ENCODE results near the gene NMNAT3. TPM values are rescaled to one million over a fixed set of nuclear protein-coding genes. Genes with fewer than 3 reads are reported as not detected.

NMNAT3 gene
- total RNA-seq, 2 experiments from 2014 or later, result 1.5 to 1.9 TPM

- Mint-ChIP-seq H3K4me3 (no peak overlapping the region), H3K27me3 (peaks cover 50% of the 10 kb centered on the region), H3K9me3 (no peaks in the 10 kb centered on the region), H3K4me1 (ENCODE audit: low read depth) (no peaks in the 10 kb centered on the region), H3K36me3 (ENCODE audit: low read depth) (no peaks in the 10 kb centered on the region), H3K27ac (no peak overlapping the region)
- no peaks in the 10 kb centered on the region for H3K36me3 ChIP-seq (ENCODE audit: insufficient read depth, low read length)
- H3K27ac ChIP-seq (ENCODE audit: low read depth in 1 of 2, low read length in 2 of 2), result no peak overlapping the region
- no peak overlapping the region for H3K4me3 ChIP-seq (ENCODE audit: low read length)
- intact Hi-C loops (cut with DNase I, micrococcal nuclease), result no loop called here
- no peak for TF ChIP-seq CTCF (IDR thresholded peaks at IDR 0.05)
- H3K27me3 ChIP-seq (ENCODE audit: control insufficient read depth in 1 of 2, insufficient read depth in 2 of 2, low read length in 2 of 2), result peaks cover 24 to 29% of the 10 kb centered on the region in 2 experiments
- POLR2A ChIA-PET, result no interaction called here
- CTCF ChIA-PET, result no interaction called here
- DNase-seq, result no peak
- no peak for ATAC-seq (ENCODE audit: poor library complexity)
- no peaks in the 10 kb centered on the region for H3K4me1 ChIP-seq (ENCODE audit: insufficient read depth, low read length)
- peaks cover 0 to 6% of the 10 kb centered on the region in 2 experiments for H3K9me3 ChIP-seq (ENCODE audit: control insufficient read depth in 1 of 2, insufficient read depth in 1 of 2, low read length in 2 of 2)
These were observed 140.4 kb downstream of the NMNAT3 start for GRCh38 chr3:139537361-139537760.

- H3K4me3 ChIP-seq (ENCODE audit: low read length), result no peak overlapping the region
- TF ChIP-seq CTCF (IDR thresholded peaks at IDR 0.05), result no peak
- H3K27ac ChIP-seq (ENCODE audit: low read depth in 1 of 2, low read length in 2 of 2), result no peak overlapping the region
- CTCF ChIA-PET, result no interaction called here
- Mint-ChIP-seq H3K4me1 (ENCODE audit: low read depth) (no peaks in the 10 kb centered on the region), H3K27me3 (peaks cover 29% of the 10 kb centered on the region), H3K27ac (no peak overlapping the region), H3K9me3 (no peaks in the 10 kb centered on the region), H3K36me3 (ENCODE audit: low read depth) (no peaks in the 10 kb centered on the region), H3K4me3 (no peak overlapping the region)
- ATAC-seq (ENCODE audit: poor library complexity) (no peak), DNase-seq (no peak)
- H3K4me1 ChIP-seq (ENCODE audit: insufficient read depth, low read length), result no peaks in the 10 kb centered on the region
- POLR2A ChIA-PET, result no interaction called here
- H3K36me3 ChIP-seq (ENCODE audit: insufficient read depth, low read length), result no peaks in the 10 kb centered on the region
- peaks cover 15 to 18% of the 10 kb centered on the region in 2 experiments for H3K27me3 ChIP-seq (ENCODE audit: control insufficient read depth in 1 of 2, insufficient read depth in 2 of 2, low read length in 2 of 2)
- H3K9me3 ChIP-seq (ENCODE audit: control insufficient read depth in 1 of 2, insufficient read depth in 1 of 2, low read length in 2 of 2), result no peaks in the 10 kb centered on the region
- intact Hi-C loops (cut with DNase I, micrococcal nuclease), result no loop called here
These were observed 142.5 kb downstream of the NMNAT3 start for GRCh38 chr3:139534992-139535879.

- no peak for TF ChIP-seq CTCF (IDR thresholded peaks at IDR 0.05)
- Mint-ChIP-seq H3K9me3 (no peaks in the 10 kb centered on the region), H3K27me3 (peaks cover 29% of the 10 kb centered on the region), H3K36me3 (ENCODE audit: low read depth) (no peaks in the 10 kb centered on the region), H3K4me1 (ENCODE audit: low read depth) (no peaks in the 10 kb centered on the region), H3K27ac (no peak overlapping the region), H3K4me3 (no peak overlapping the region)
- H3K4me1 ChIP-seq (ENCODE audit: insufficient read depth, low read length), result no peaks in the 10 kb centered on the region
- intact Hi-C loops (cut with DNase I, micrococcal nuclease), result no loop called here
- peaks cover 10 to 15% of the 10 kb centered on the region in 2 experiments for H3K27me3 ChIP-seq (ENCODE audit: control insufficient read depth in 1 of 2, insufficient read depth in 2 of 2, low read length in 2 of 2)
- no peaks in the 10 kb centered on the region for H3K9me3 ChIP-seq (ENCODE audit: control insufficient read depth in 1 of 2, insufficient read depth in 1 of 2, low read length in 2 of 2)
- DNase-seq (no peak), ATAC-seq (ENCODE audit: poor library complexity) (no peak)
- ChIA-PET POLR2A (no interaction called here), CTCF (no interaction called here)
- H3K4me3 ChIP-seq (ENCODE audit: low read length), result no peak overlapping the region
- H3K36me3 ChIP-seq (ENCODE audit: insufficient read depth, low read length), result no peaks in the 10 kb centered on the region
- H3K27ac ChIP-seq (ENCODE audit: low read depth in 1 of 2, low read length in 2 of 2), result no peak overlapping the region
These were observed 143.3 kb downstream of the NMNAT3 start for GRCh38 chr3:139534455-139534812.

Data from CD4-positive, alpha-beta T cell (primary cell).